H9 (cell line): Measurements from ENCODE around the gene ATP11B. TPM values are rescaled to one million over a fixed set of nuclear protein-coding genes. Genes with fewer than 3 reads are reported as not detected.

Source experiments
- DNase-seq: peaks from one replicate; pipeline ENCODE4 v3.0.0-alpha.2; 2017
- H2AFZ ChIP-seq: one replicate; pipeline ENCODE4 v1.6.1; 2013; ENCODE audit warnings: mild to moderate bottlenecking, low read length, control low read depth, moderate library complexity
- H2AK5ac ChIP-seq: 2 replicates; pipeline ENCODE4 v1.6.1; 2013; ENCODE audit warnings: low read length, control low read depth, mixed read lengths; ENCODE audit not compliant: insufficient read length
- H2BK120ac ChIP-seq: one replicate; pipeline ENCODE4 v1.6.1; 2013; ENCODE audit warnings: low read depth, mild to moderate bottlenecking, low read length, control low read depth, inconsistent platforms; ENCODE audit not compliant: poor library complexity, severe bottlenecking
- H2BK12ac ChIP-seq: 2 replicates; pipeline ENCODE4 v1.6.1; 2013; ENCODE audit warnings: low read length, control low read depth, mixed read lengths, low read depth; ENCODE audit not compliant: insufficient read length
- H2BK15ac ChIP-seq: 2 replicates; pipeline ENCODE4 v1.6.1; 2013; ENCODE audit warnings: low read depth, low read length, control low read depth
- H2BK20ac ChIP-seq: one replicate; pipeline ENCODE4 v1.6.1; 2013; ENCODE audit warnings: low read depth, mild to moderate bottlenecking, low read length, control low read depth, inconsistent platforms; ENCODE audit not compliant: poor library complexity, severe bottlenecking
- H2BK5ac ChIP-seq: 2 replicates; pipeline ENCODE4 v1.6.1; 2013; ENCODE audit warnings: low read length, control low read depth, mixed read lengths; ENCODE audit not compliant: insufficient read length
- H3K14ac ChIP-seq: 2 replicates; pipeline ENCODE4 v1.6.1; 2013; ENCODE audit warnings: low read length, control low read depth; ENCODE audit not compliant: insufficient read depth
- H3K18ac ChIP-seq: 2 replicates; pipeline ENCODE4 v1.6.1; 2013; ENCODE audit warnings: low read depth, mild to moderate bottlenecking, mixed read lengths, low read length, control low read depth; ENCODE audit not compliant: insufficient read length
- H3K23ac ChIP-seq: 2 replicates; pipeline ENCODE4 v1.6.1; 2013; ENCODE audit warnings: low read length, control low read depth, mixed read lengths, low read depth; ENCODE audit not compliant: insufficient read length
- H3K23me2 ChIP-seq: 2 replicates; pipeline ENCODE4 v1.6.1; 2013; ENCODE audit warnings: low read depth, mild to moderate bottlenecking, mixed read lengths, low read length, control low read depth; ENCODE audit not compliant: insufficient read length, poor library complexity, severe bottlenecking
- H3K27ac ChIP-seq: 2 replicates; pipeline ENCODE4 v1.5.1; 2013; ENCODE audit warnings: low read length, control low read depth, mixed read lengths, low read depth; ENCODE audit not compliant: insufficient read length
- H3K27me3 ChIP-seq: 2 replicates; pipeline ENCODE4 v1.6.1; 2013; ENCODE audit warnings: low read length, control low read depth, inconsistent platforms; ENCODE audit not compliant: insufficient read depth
- H3K4ac ChIP-seq: 2 replicates; pipeline ENCODE4 v1.6.1; 2013; ENCODE audit warnings: low read depth, mild to moderate bottlenecking, control low read depth, inconsistent platforms, low read length, moderate library complexity
- H3K4me1 ChIP-seq: 2 replicates; pipeline ENCODE4 v1.6.1; 2013; ENCODE audit warnings: low read length, control low read depth, inconsistent platforms; ENCODE audit not compliant: insufficient read depth
- H3K4me2 ChIP-seq: 2 replicates; pipeline ENCODE4 v1.6.1; 2013; ENCODE audit warnings: low read length, control low read depth, mixed read lengths; ENCODE audit not compliant: insufficient read length, insufficient read depth
- H3K56ac ChIP-seq: 2 replicates; pipeline ENCODE4 v1.6.1; 2013; ENCODE audit warnings: low read depth, mild to moderate bottlenecking, mixed read lengths, low read length, control low read depth; ENCODE audit not compliant: insufficient read length
- H3K79me1 ChIP-seq: 2 replicates; pipeline ENCODE4 v1.6.1; 2013; ENCODE audit warnings: low read depth, mild to moderate bottlenecking, moderate library complexity, low read length, control low read depth, inconsistent platforms; ENCODE audit not compliant: insufficient read depth, poor library complexity, severe bottlenecking
- H3K79me2 ChIP-seq: 2 replicates; pipeline ENCODE4 v1.6.1; 2013; ENCODE audit warnings: low read length, control low read depth, inconsistent platforms; ENCODE audit not compliant: insufficient read depth
- H3K9ac ChIP-seq: 2 replicates; pipeline ENCODE4 v1.6.1; 2013; ENCODE audit warnings: low read length, control low read depth, mixed read lengths; ENCODE audit not compliant: insufficient read length; ENCODE audit errors: extremely low read depth
- H3K9me3 ChIP-seq: one replicate; pipeline ENCODE4 v1.6.1; 2013; ENCODE audit warnings: low read depth, low read length, inconsistent platforms; ENCODE audit not compliant: control insufficient read depth
- H3T11ph ChIP-seq: one replicate; pipeline ENCODE4 v1.6.1; 2013; ENCODE audit warnings: mild to moderate bottlenecking, low read length, control low read depth, inconsistent platforms
- H4K20me1 ChIP-seq: one replicate; pipeline ENCODE4 v1.6.1; 2013; ENCODE audit not compliant: control insufficient read depth, insufficient read length, insufficient read depth
- H4K5ac ChIP-seq: 2 replicates; pipeline ENCODE4 v1.6.1; 2013; ENCODE audit warnings: low read depth, mild to moderate bottlenecking, mixed read lengths, low read length, control low read depth; ENCODE audit not compliant: insufficient read length
- H4K8ac ChIP-seq: replicated peaks from 2 replicates; pipeline ENCODE4 v1.6.1; 2013; ENCODE audit warnings: low read length, control low read depth, mixed read lengths, low read depth; ENCODE audit not compliant: insufficient read length
- H4K91ac ChIP-seq: 2 replicates; pipeline ENCODE4 v1.6.1; 2013; ENCODE audit warnings: low read depth, mild to moderate bottlenecking, moderate library complexity, mixed read lengths, low read length, control low read depth; ENCODE audit not compliant: insufficient read length
- H3K27ac Mint-ChIP-seq, 3 experiments: 2 replicates in 2 of 3; 3 replicates in 1 of 3; pipeline ENCODE4 v1.8.0; 2020 to 2021; ENCODE audit warnings: mixed read lengths in 3 of 3, mild to moderate bottlenecking in 1 of 3, moderate library complexity in 1 of 3
- H3K27me3 Mint-ChIP-seq: 2 replicates; pipeline ENCODE4 v1.8.0; 2021; ENCODE audit warnings: low read depth, mild to moderate bottlenecking, moderate library complexity, mixed read lengths
- H3K36me3 Mint-ChIP-seq, 3 experiments: 2 replicates in 2 of 3; 3 replicates in 1 of 3; pipeline ENCODE4 v1.8.0; 2020 to 2021; ENCODE audit warnings: low read depth in 3 of 3, mixed read lengths in 3 of 3; ENCODE audit not compliant: insufficient read depth in 1 of 3
- H3K4me1 Mint-ChIP-seq, 2 experiments: 2 replicates each; pipeline ENCODE4 v1.8.0; 2020; ENCODE audit warnings: mixed read lengths in 2 of 2
- H3K4me3 Mint-ChIP-seq, 2 experiments: 2 replicates in 1 of 2; 3 replicates in 1 of 2; pipeline ENCODE4 v1.8.0; 2020 to 2021; ENCODE audit warnings: mild to moderate bottlenecking in 2 of 2, mixed read lengths in 2 of 2, moderate library complexity in 1 of 2
- H3K9me3 Mint-ChIP-seq, 2 experiments: 2 replicates in 1 of 2; 3 replicates in 1 of 2; pipeline ENCODE4 v1.8.0; 2020; ENCODE audit warnings: mild to moderate bottlenecking in 2 of 2, mixed read lengths in 2 of 2, moderate library complexity in 1 of 2
- WGBS: extraction: QIAGEN DNeasy Blood & Tissue Kit; methylation state at CpG from one replicate; pipeline ENCODE4 v1.1.7; 2013; ENCODE audit warnings: missing lambda C conversion rate, low lambda C conversion rate, mixed read lengths; ENCODE audit not compliant: insufficient read length; ENCODE audit errors: extremely low coverage; 5-methylcytosine and 5-hydroxymethylcytosine counted together
- total RNA-seq: library from RNA; stranded (reverse); gene quantifications from 2 replicates; pipeline ENCODE4 v1.2.1, GENCODE V29; 2021
- TF ChIP-seq, protein P1 (sequence below): fragments of 200-600 bp; sonication (generic); conservative IDR thresholded peaks from 3 replicates; pipeline ENCODE4 v1.8.0; 2021; ENCODE audit warnings: antibody characterized with exemption, mild to moderate bottlenecking

Gene ATP11B
- total RNA-seq, 1 experiment from 2014 or later: 30.0 TPM

GRCh38 chr3:182746959-182747358, 46.3 kb upstream of the ATP11B start:
- H2AFZ ChIP-seq: no peak overlapping the region
- no peaks in the 10 kb centered on the region for H3K9me3 Mint-ChIP-seq
- no peak overlapping the region for H2BK12ac ChIP-seq
- no peak overlapping the region for H3K18ac ChIP-seq
- H2BK20ac ChIP-seq: no peak overlapping the region
- TF ChIP-seq, protein P1, sequence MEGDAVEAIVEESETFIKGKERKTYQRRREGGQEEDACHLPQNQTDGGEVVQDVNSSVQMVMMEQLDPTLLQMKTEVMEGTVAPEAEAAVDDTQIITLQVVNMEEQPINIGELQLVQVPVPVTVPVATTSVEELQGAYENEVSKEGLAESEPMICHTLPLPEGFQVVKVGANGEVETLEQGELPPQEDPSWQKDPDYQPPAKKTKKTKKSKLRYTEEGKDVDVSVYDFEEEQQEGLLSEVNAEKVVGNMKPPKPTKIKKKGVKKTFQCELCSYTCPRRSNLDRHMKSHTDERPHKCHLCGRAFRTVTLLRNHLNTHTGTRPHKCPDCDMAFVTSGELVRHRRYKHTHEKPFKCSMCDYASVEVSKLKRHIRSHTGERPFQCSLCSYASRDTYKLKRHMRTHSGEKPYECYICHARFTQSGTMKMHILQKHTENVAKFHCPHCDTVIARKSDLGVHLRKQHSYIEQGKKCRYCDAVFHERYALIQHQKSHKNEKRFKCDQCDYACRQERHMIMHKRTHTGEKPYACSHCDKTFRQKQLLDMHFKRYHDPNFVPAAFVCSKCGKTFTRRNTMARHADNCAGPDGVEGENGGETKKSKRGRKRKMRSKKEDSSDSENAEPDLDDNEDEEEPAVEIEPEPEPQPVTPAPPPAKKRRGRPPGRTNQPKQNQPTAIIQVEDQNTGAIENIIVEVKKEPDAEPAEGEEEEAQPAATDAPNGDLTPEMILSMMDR: no peak
- H2BK120ac ChIP-seq: no peak overlapping the region
- no peak overlapping the region for H3K4me2 ChIP-seq
- H3K56ac ChIP-seq: no peak overlapping the region
- no peaks in the 10 kb centered on the region for H3K4me1 Mint-ChIP-seq
- no peak overlapping the region; a peak in 1 of 7 replicates for H3K27ac Mint-ChIP-seq
- WGBS: no CpG with 5 or more reads among the region's 3 CpGs
- H3K4me1 ChIP-seq: no peaks in the 10 kb centered on the region
- H4K8ac ChIP-seq: no peak overlapping the region
- H3K4ac ChIP-seq: no peak overlapping the region
- H4K20me1 ChIP-seq: no peaks in the 10 kb centered on the region
- H3K79me2 ChIP-seq: no peaks in the 10 kb centered on the region
- no peak overlapping the region for H3K9ac ChIP-seq
- H3K4me3 Mint-ChIP-seq: no peak overlapping the region
- no peak overlapping the region for H2BK15ac ChIP-seq
- H2BK5ac ChIP-seq: no peak overlapping the region
- H3K9me3 ChIP-seq: no peaks in the 10 kb centered on the region
- DNase-seq: no peak
- no peaks in the 10 kb centered on the region for H3K27me3 ChIP-seq
- H2AK5ac ChIP-seq: no peak overlapping the region
- H3K23me2 ChIP-seq: no peaks in the 10 kb centered on the region
- no peak overlapping the region for H3K27ac ChIP-seq
- H3K23ac ChIP-seq: no peak overlapping the region
- H3K14ac ChIP-seq: no peak overlapping the region
- no peaks in the 10 kb centered on the region for H3K79me1 ChIP-seq
- no peak overlapping the region for H3T11ph ChIP-seq
- H3K27me3 Mint-ChIP-seq: no peaks in the 10 kb centered on the region
- H4K91ac ChIP-seq: no peak overlapping the region
- H3K36me3 Mint-ChIP-seq: peaks cover 0 to 1% (median 0%) of the 10 kb centered on the region in 3 experiments; a peak in 1 of 7 replicates
- H4K5ac ChIP-seq: no peak overlapping the region
